H1 (cell line): ENCODE results near the gene COA5. TPM values are rescaled to one million over a fixed set of nuclear protein-coding genes. Genes with fewer than 3 reads are reported as not detected.

Source experiments
- CTCF ChIA-PET: fragments of 300-600 bp; sonication (Branson Sonifier 250); formaldehyde crosslinking; loops from one replicate; lab custom pipeline; 2021; ENCODE audit not compliant: partially characterized antibody; lab: Charles Lee
- POLR2A ChIA-PET: fragments of 300-600 bp; sonication (Branson Sonifier 250); formaldehyde crosslinking; loops from one replicate; lab custom pipeline; 2021; ENCODE audit warnings: inconsistent platforms; ENCODE audit not compliant: partially characterized antibody; lab: Charles Lee
- DNase-seq, 2 experiments: peaks; one replicate each; pipeline versions ENCODE4 v3.0.0 to v3.0.0-alpha.2; 2010 to 2022; ENCODE audit warnings: low spot score in 2 of 2, low read depth in 1 of 2, mixed read lengths in 1 of 2
- FAIRE-seq: peaks from 2 replicates; lab custom pipeline; 2011; peaks lifted over from hg19 to GRCh38; lab: Jason Lieb, UNC
- H2AFZ ChIP-seq: 2 replicates; pipeline ENCODE4 v1.8.1; 2012; ENCODE audit warnings: low read length, inconsistent platforms
- H2AK5ac ChIP-seq: 2 replicates; pipeline ENCODE4 v1.6.1; 2013; ENCODE audit warnings: low read depth, low read length
- H2BK120ac ChIP-seq: replicated peaks from 2 replicates; pipeline ENCODE3; 2013; ENCODE audit warnings: low read depth, low read length, inconsistent platforms
- H2BK12ac ChIP-seq: 2 replicates; pipeline ENCODE4 v1.6.1; 2013; ENCODE audit warnings: low read depth, low read length
- H2BK15ac ChIP-seq: 2 replicates; pipeline ENCODE4 v1.6.1; 2013; ENCODE audit warnings: low read length
- H2BK20ac ChIP-seq: 2 replicates; pipeline ENCODE4 v1.6.1; 2013; ENCODE audit warnings: low read length
- H2BK5ac ChIP-seq: 2 replicates; pipeline ENCODE4 v1.6.1; 2013; ENCODE audit warnings: low read depth, low read length
- H3K14ac ChIP-seq: 2 replicates; pipeline ENCODE4 v1.6.1; 2013; ENCODE audit warnings: inconsistent platforms; ENCODE audit not compliant: insufficient read length
- H3K18ac ChIP-seq: 2 replicates; pipeline ENCODE4 v1.6.1; 2013; ENCODE audit warnings: low read length; ENCODE audit errors: extremely low read depth
- H3K23ac ChIP-seq: 2 replicates; pipeline ENCODE4 v1.6.1; 2013; ENCODE audit warnings: inconsistent platforms; ENCODE audit not compliant: insufficient read length
- H3K23me2 ChIP-seq: 2 replicates; pipeline ENCODE4 v1.6.1; 2013; ENCODE audit warnings: low read depth, low read length
- H3K27ac ChIP-seq: 2 replicates; pipeline ENCODE4 v1.6.1; 2011; ENCODE audit warnings: low read depth, low read length, inconsistent platforms
- H3K27me3 ChIP-seq, 4 experiments: replicated peaks in 1 of 4; 1 replicate in 1 of 4; 2 replicates in 3 of 4; pipeline versions ENCODE4 v1.6.1 to v1.8.1; 2011 to 2013; ENCODE audit warnings: low read length in 3 of 4, mild to moderate bottlenecking in 3 of 4, inconsistent platforms in 2 of 4, mixed read lengths in 2 of 4, moderate library complexity in 1 of 4; ENCODE audit not compliant: control insufficient read depth in 3 of 4, insufficient read depth in 3 of 4; ENCODE audit errors: extremely low read depth in 1 of 4
- H3K36me3 ChIP-seq, 4 experiments: 2 replicates each; pipeline versions ENCODE4 v1.6.1 to v1.8.1; 2011 to 2013; ENCODE audit warnings: mild to moderate bottlenecking in 4 of 4, low read length in 3 of 4, moderate library complexity in 2 of 4, control low read depth in 1 of 4, inconsistent platforms in 1 of 4; ENCODE audit not compliant: insufficient read depth in 4 of 4, control insufficient read depth in 2 of 4
- H3K4ac ChIP-seq: replicated peaks from 2 replicates; pipeline ENCODE3; 2013; ENCODE audit warnings: low read length, low read depth, mixed read lengths, inconsistent platforms; ENCODE audit not compliant: insufficient read length
- H3K4me1 ChIP-seq, 4 experiments: replicated peaks in 1 of 4; 1 replicate in 1 of 4; 2 replicates in 3 of 4; pipeline versions ENCODE4 v1.6.1 to v1.8.1; 2011 to 2013; ENCODE audit warnings: low read length in 3 of 4, inconsistent platforms in 2 of 4, mixed read lengths in 1 of 4; ENCODE audit not compliant: insufficient read depth in 4 of 4, control insufficient read depth in 3 of 4
- H3K4me2 ChIP-seq, 2 experiments: 2 replicates each; pipeline versions ENCODE4 v1.6.1 to v1.8.1; 2011 to 2013; ENCODE audit warnings: low read depth in 2 of 2, low read length in 2 of 2, control low read depth in 1 of 2, inconsistent platforms in 1 of 2, mild to moderate bottlenecking in 1 of 2; ENCODE audit not compliant: insufficient read depth in 1 of 2
- H3K4me3 ChIP-seq, 4 experiments: fragments of 200-600, 300-600 bp in 1 of 4; sonication (generic), shearing (Covaris generic), sonication (Bioruptor Twin) in 1 of 4; 2 replicates each; pipeline versions ENCODE4 v1.5.1 to v1.8.1; 2011 to 2016; ENCODE audit warnings: low read length in 4 of 4, low read depth in 3 of 4, control low read depth in 2 of 4, inconsistent platforms in 2 of 4, mild to moderate bottlenecking in 2 of 4, mixed read lengths in 1 of 4, moderate library complexity in 1 of 4; ENCODE audit not compliant: insufficient read depth in 2 of 4; ENCODE audit errors: extremely low read depth in 1 of 4
- H3K56ac ChIP-seq: replicated peaks from 2 replicates; pipeline ENCODE3; 2013; ENCODE audit warnings: low read depth, mild to moderate bottlenecking, mixed read lengths, low read length, inconsistent platforms; ENCODE audit not compliant: insufficient read length
- H3K79me1 ChIP-seq: 2 replicates; pipeline ENCODE4 v1.6.1; 2013; ENCODE audit warnings: low read depth, low read length, control low read depth
- H3K79me2 ChIP-seq, 2 experiments: 2 replicates each; pipeline versions ENCODE4 v1.6.1 to v1.8.1; 2012 to 2013; ENCODE audit warnings: low read length in 2 of 2, mild to moderate bottlenecking in 2 of 2, inconsistent platforms in 1 of 2; ENCODE audit not compliant: insufficient read depth in 2 of 2, control insufficient read depth in 1 of 2
- H3K9ac ChIP-seq, 4 experiments: replicated peaks in 1 of 4; 1 replicate in 1 of 4; 2 replicates in 3 of 4; pipeline versions ENCODE4 v1.6.1 to v1.8.1; 2011 to 2013; ENCODE audit warnings: low read depth in 3 of 4, low read length in 3 of 4, control low read depth in 2 of 4, mild to moderate bottlenecking in 2 of 4, moderate library complexity in 2 of 4, inconsistent platforms in 1 of 4; ENCODE audit errors: extremely low read depth in 1 of 4
- H3K9me3 ChIP-seq, 2 experiments: 2 replicates each; pipeline versions ENCODE4 v1.6.1 to v1.8.1; 2012 to 2013; ENCODE audit warnings: mild to moderate bottlenecking in 2 of 2, moderate library complexity in 2 of 2, control low read depth in 1 of 2, inconsistent platforms in 1 of 2, low read depth in 1 of 2, low read length in 1 of 2, mixed read lengths in 1 of 2; ENCODE audit not compliant: insufficient read depth in 2 of 2
- H4K20me1 ChIP-seq, 2 experiments: replicated peaks in 1 of 2; 2 replicates each; pipeline versions ENCODE3 to v1.8.1; 2011 to 2013; ENCODE audit warnings: inconsistent platforms in 2 of 2, low read length in 2 of 2, mild to moderate bottlenecking in 1 of 2; ENCODE audit not compliant: insufficient read depth in 2 of 2, control insufficient read depth in 1 of 2
- H4K5ac ChIP-seq: 2 replicates; pipeline ENCODE4 v1.6.1; 2013; ENCODE audit warnings: low read length, low read depth, mixed read lengths, inconsistent platforms; ENCODE audit not compliant: insufficient read length
- H4K8ac ChIP-seq: 2 replicates; pipeline ENCODE4 v1.8.0; 2013; ENCODE audit warnings: mild to moderate bottlenecking, moderate library complexity, low read length, inconsistent platforms; ENCODE audit not compliant: insufficient read depth; ENCODE audit errors: extremely low read depth
- H4K91ac ChIP-seq: replicated peaks from 2 replicates; pipeline ENCODE3; 2013; ENCODE audit warnings: low read length, mixed read lengths, inconsistent platforms; ENCODE audit not compliant: insufficient read length
- CBX8 ChIP-seq: fragments of 300-800, 300-1000 bp; sonication (generic); IDR thresholded peaks from 2 replicates; pipeline ENCODE4 v1.7.1; 2016; ENCODE audit warnings: low read depth, low read length, borderline replicate concordance
- HDAC2 ChIP-seq, 2 experiments: fragments of 300-600 bp in 1 of 2; sonication (generic) in 1 of 2; IDR thresholded peaks; 2 replicates each; pipeline ENCODE4 v1.6.1; 2011 to 2012; ENCODE audit warnings: low read depth in 2 of 2, low read length in 2 of 2, mild to moderate bottlenecking in 2 of 2, moderate library complexity in 2 of 2, borderline replicate concordance in 1 of 2, inconsistent platforms in 1 of 2
- WGBS, 2 experiments: shearing (Covaris generic) in 1 of 2; methylation state at CpG; one replicate each; pipeline versions ENCODE4 v1.1.6 to v1.1.7; 2013 to 2015; ENCODE audit warnings: low lambda C conversion rate in 2 of 2, mixed read lengths in 2 of 2, inconsistent platforms in 1 of 2, low coverage in 1 of 2, missing lambda C conversion rate in 1 of 2; ENCODE audit not compliant: insufficient replicate concordance in 2 of 2, insufficient coverage in 1 of 2, insufficient read length in 1 of 2; ENCODE audit errors: extremely low coverage in 1 of 2, missing lambda C conversion rate in 1 of 2; 5-methylcytosine and 5-hydroxymethylcytosine counted together
- polyA plus RNA-seq, 7 experiments: library from polyadenylated mRNA; depleted of rRNA in 3 of 7; stranded (reverse) in 5 of 7; unstranded in 2 of 7; fragments of >200 nt in 5 of 7; fragments of 200-250 nt in 2 of 7; gene quantifications; 1 replicate in 5 of 7; 2 replicates in 1 of 7; 4 replicates in 1 of 7; pipeline versions ENCODE4 v1.2.1 to v1.2.3, GENCODE V29; 2011 to 2013; ENCODE audit warnings: missing spikeins in 2 of 7, mixed read lengths in 2 of 7
- total RNA-seq: library from RNA; stranded (reverse); fragmentation: NEBNext Ultra II Directional; extraction: Animal tissue kit (Norgen Biotek cat#: 25700); gene quantifications from 2 replicates; pipeline ENCODE4 v1.2.1, GENCODE V29; 2021

Gene COA5
- total and polyA plus RNA-seq, 2 of the 8 experiments (the other 6 are each of a cell fraction or from before 2014, with no cell fraction given) = 20.3 to 24.7 TPM

DNA sequence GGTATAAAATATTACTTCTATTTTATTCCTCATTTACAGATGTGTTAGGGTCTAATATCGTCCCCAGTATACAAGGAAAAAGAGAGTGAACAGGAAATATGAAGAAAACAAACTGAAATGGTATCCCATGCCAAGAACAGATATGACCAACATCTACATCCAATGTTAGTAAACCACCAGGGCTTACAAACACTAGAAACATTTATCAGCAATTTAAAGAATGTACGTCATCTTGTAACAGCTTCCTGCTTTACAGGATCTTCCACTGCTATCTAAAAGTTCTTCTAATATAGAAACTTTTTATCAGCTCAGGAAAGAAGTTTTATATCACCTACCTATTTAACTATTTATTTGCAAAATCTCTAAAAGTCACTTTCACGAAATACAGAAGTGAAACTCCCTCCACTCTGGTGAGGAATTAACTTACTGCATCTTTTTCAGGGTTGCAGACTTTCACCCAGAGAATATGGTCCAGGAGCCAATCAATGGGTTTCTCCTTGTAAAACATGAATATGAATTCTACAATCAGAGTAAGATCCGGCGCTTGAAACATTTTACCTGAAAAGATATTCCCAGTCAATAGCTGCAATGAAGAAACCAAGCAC, 35.3 kb upstream of the COA5 start:
- H3K9ac ChIP-seq = no peak overlapping the region
- H3K27me3 ChIP-seq = no peaks in the 10 kb centered on the region; a peak in 1 of 7 replicates
- no peaks in the 10 kb centered on the region for H3K36me3 ChIP-seq
- H2BK120ac ChIP-seq = no peak overlapping the region
- H4K5ac ChIP-seq = no peak overlapping the region
- no peak overlapping the region for H3K4me3 ChIP-seq
- no peak overlapping the region for H4K8ac ChIP-seq
- WGBS, 2 experiments = 84% methylated on average over 5 of the region's 5 CpGs; no CpG with 5 or more reads in 1 of the 2 experiments
- H2BK5ac ChIP-seq = no peak overlapping the region
- ChIA-PET POLR2A (no interaction called here), CTCF (interaction anchor here (0.6 to 4.0 kb wide), 3 partner anchors 8 to 122 kb away, joined by 3 to 18 read pairs (median 5); no protein-coding TSS in a partner anchor)
- no peak overlapping the region for H2AK5ac ChIP-seq
- no peak overlapping the region for H3K4me2 ChIP-seq
- H3K27ac ChIP-seq = no peak overlapping the region
- no peaks in the 10 kb centered on the region for H3K79me1 ChIP-seq
- FAIRE-seq (no peak), DNase-seq (no peak)
- no peaks in the 10 kb centered on the region for H3K79me2 ChIP-seq
- no peaks in the 10 kb centered on the region for H3K23me2 ChIP-seq
- no peak overlapping the region for H2BK20ac ChIP-seq
- no peak overlapping the region for H2BK15ac ChIP-seq
- H3K9me3 ChIP-seq = no peaks in the 10 kb centered on the region
- H3K4me1 ChIP-seq = no peaks in the 10 kb centered on the region
- H3K18ac ChIP-seq = no peak overlapping the region
- H3K23ac ChIP-seq = no peak overlapping the region
- no peak overlapping the region for H3K14ac ChIP-seq
- no peak overlapping the region for H4K91ac ChIP-seq
- no peak overlapping the region for H2BK12ac ChIP-seq
- no peaks in the 10 kb centered on the region for H4K20me1 ChIP-seq
- no peak overlapping the region for H2AFZ ChIP-seq
- H3K4ac ChIP-seq = no peak overlapping the region
- H3K56ac ChIP-seq = no peak overlapping the region
- TF ChIP-seq HDAC2 (IDR thresholded peaks at IDR 0.05; ENCODE audit: borderline replicate concordance in 1 of 2, low read depth in 2 of 2, low read length in 2 of 2) = no peak
- TF ChIP-seq CBX8 = no peak
